Stimulated activated CD4-positive, alpha-beta T cell treated with anti-CD3 and anti-CD28 coated beads, Interleukin-4, amount 100 ng/mL, for 24 hours (primary cell): ENCODE data around the gene MAGOH.

Experiments used
- DNase-seq: peaks from one replicate; pipeline ENCODE4 v3.0.0-alpha.2; 2020

Gene MAGOH

GRCh38 chr1:53270107-53270506 lies 31.8 kb upstream of the MAGOH start:
- DNase-seq = no peak

- DNase-seq = no peak
Measured at GRCh38 chr1:53267761-53268160, 29.4 kb upstream of the MAGOH start.

- no peak for DNase-seq
Measured at GRCh38 chr1:53266038-53266437, 27.7 kb upstream of the MAGOH start.

- no peak for DNase-seq
Measured at GRCh38 chr1:53265581-53265980, 27.3 kb upstream of the MAGOH start.

GRCh38 chr1:53264048-53264447 lies 25.7 kb upstream of the MAGOH start:
- no peak for DNase-seq

- DNase-seq = no peak
Measured at GRCh38 chr1:53262000-53262399, 23.7 kb upstream of the MAGOH start.

- no peak for DNase-seq
Measured at GRCh38 chr1:53260631-53261247, 22.4 kb upstream of the MAGOH start.

GRCh38 chr1:53259932-53260331 lies 21.6 kb upstream of the MAGOH start:
- DNase-seq = no peak

- DNase-seq = no peak
Measured at GRCh38 chr1:53258216-53258615, 19.9 kb upstream of the MAGOH start.

- DNase-seq = no peak
Measured at GRCh38 chr1:53257454-53258081, 19.2 kb upstream of the MAGOH start.

GRCh38 chr1:53256511-53257453 lies 18.5 kb upstream of the MAGOH start:
- no peak for DNase-seq

GRCh38 chr1:53255031-53255430 lies 16.7 kb upstream of the MAGOH start:
- DNase-seq = no peak

GRCh38 chr1:53254011-53254640 lies 15.8 kb upstream of the MAGOH start:
- no peak for DNase-seq

GRCh38 chr1:53250325-53250724 lies 12.0 kb upstream of the MAGOH start:
- DNase-seq = no peak

GRCh38 chr1:53249706-53250105 lies 11.4 kb upstream of the MAGOH start:
- DNase-seq = no peak

GRCh38 chr1:53246261-53247134 lies 8.2 kb upstream of the MAGOH start:
- no peak for DNase-seq

GRCh38 chr1:53244141-53244540 lies 5.8 kb upstream of the MAGOH start:
- no peak for DNase-seq

GRCh38 chr1:53242381-53242780 lies 4.1 kb upstream of the MAGOH start:
- DNase-seq = no peak

- no peak for DNase-seq
Measured at GRCh38 chr1:53241828-53242227, 3.5 kb upstream of the MAGOH start.

- DNase-seq = no peak
Measured at GRCh38 chr1:53237638-53238037, 680 bp downstream of the MAGOH start.

GRCh38 chr1:53220962-53221286 lies 17.4 kb downstream of the MAGOH start:
- no peak for DNase-seq

- DNase-seq = peak; percentile 97
Measured at GRCh38 chr1:53220171-53220961, 18.0 kb downstream of the MAGOH start, which contains the start of gene CZIB. CZIB (minus strand) TSS chr1:53220634; CDS start chr1:53220575, 59 bp downstream.
